Spleen (tissue), 11 donors: ENCODE results near the gene MMAB. TPM values are rescaled to one million over a fixed set of nuclear protein-coding genes. Genes with fewer than 3 reads are reported as not detected.

ENCODE experiments used
- DNase-seq: peaks from one replicate; pipeline ENCODE4 v3.0.0-alpha.2; 2020
- H3K27ac ChIP-seq, 8 donors: fragments of 200-600 bp; sonication (generic) in 7 of 8; 1 replicate in 4 of 8; 2 replicates in 4 of 8; pipeline versions ENCODE4 v1.5.0 to v1.8.0; 2016 to 2021; ENCODE audit warnings: inconsistent platforms in 4 of 8, mild to moderate bottlenecking in 4 of 8, moderate library complexity in 1 of 8
- H3K27me3 ChIP-seq, 7 donors: fragments of 200-600 bp; sonication (generic) in 6 of 7; replicated peaks in 1 of 7; 1 replicate in 4 of 7; 2 replicates in 3 of 7; pipeline versions ENCODE4 v1.5.0 to v1.8.0; 2016 to 2021; ENCODE audit warnings: inconsistent platforms in 3 of 7, mild to moderate bottlenecking in 1 of 7
- H3K36me3 ChIP-seq, 6 donors: fragments of 200-600 bp; sonication (generic) in 5 of 6; 1 replicate in 4 of 6; 2 replicates in 2 of 6; pipeline versions ENCODE4 v1.5.0 to v1.8.0; 2016 to 2021; ENCODE audit warnings: inconsistent platforms in 2 of 6
- H3K4me1 ChIP-seq, 6 donors: fragments of 200-600 bp; sonication (generic) in 5 of 6; 1 replicate in 3 of 6; 2 replicates in 3 of 6; pipeline versions ENCODE4 v1.5.0 to v1.8.0; 2016 to 2021; ENCODE audit warnings: inconsistent platforms in 3 of 6
- H3K4me3 ChIP-seq, 8 donors: fragments of 200-600 bp; sonication (generic) in 7 of 8; 1 replicate in 4 of 8; 2 replicates in 4 of 8; pipeline versions ENCODE4 v1.5.0 to v1.8.0; 2016 to 2021; ENCODE audit warnings: inconsistent platforms in 4 of 8, mild to moderate bottlenecking in 4 of 8, moderate library complexity in 2 of 8
- H3K9me3 ChIP-seq, 8 donors: fragments of 200-600 bp; sonication (generic) in 7 of 8; 1 replicate in 4 of 8; 2 replicates in 4 of 8; pipeline versions ENCODE4 v1.5.0 to v1.8.0; 2016 to 2021; ENCODE audit warnings: inconsistent platforms in 4 of 8
- POLR2A ChIP-seq, 3 donors: fragments of 450-650 bp; IDR thresholded peaks; one replicate each; pipeline ENCODE4 v1.5.1; 2017; ENCODE audit warnings: antibody characterized with exemption in 3 of 3, mild to moderate bottlenecking in 1 of 3
- POLR2AphosphoS5 ChIP-seq, 3 donors: sonication (generic); formaldehyde crosslinking; IDR thresholded peaks; one replicate each; pipeline ENCODE4 v1.5.1; 2017; ENCODE audit warnings: antibody characterized with exemption in 3 of 3
- WGBS, 5 donors: extraction: QIAGEN DNeasy Blood & Tissue Kit in 3 of 5; methylation state at CpG; one replicate each; pipeline versions ENCODE4 v1.1.5 to v1.1.7; 2013 to 2018; 5-methylcytosine and 5-hydroxymethylcytosine counted together
- intact Hi-C: fragments of 100-400 bp; cut with DNase I; formaldehyde crosslinking; loops from one replicate; pipeline ENCODE4 v1.15.0; 2023; ENCODE audit warnings: low total_unique reads
- polyA plus RNA-seq, 3 donors: library from polyadenylated mRNA; stranded (reverse); fragments of 200-250 nt; gene quantifications; one replicate each; pipeline ENCODE4 v1.2.1, GENCODE V29; 2013
- total RNA-seq, 7 donors: library from RNA; depleted of rRNA in 3 of 7; stranded (reverse); fragments of >200 nt in 3 of 7; fragmentation: NEBNext Ultra II Directional in 4 of 7; extraction: Animal tissue kit (Norgen Biotek cat#: 25700) in 4 of 7; gene quantifications; one replicate each; pipeline versions ENCODE4 v1.1.0 to v1.2.1, GENCODE V29; 2016 to 2021
- TF ChIP-seq, protein P1 (sequence below), 11 experiments: fragments of 200-600 bp in 7 of 11; fragments of 450-650 bp in 4 of 11; sonication (generic) in 4 of 11; IDR thresholded peaks in 8 of 11; conservative IDR thresholded peaks in 3 of 11; 1 replicate in 7 of 11; 2 replicates in 4 of 11; pipeline versions ENCODE4 v1.4.0 to v1.8.0; 2016 to 2021; ENCODE audit warnings: antibody characterized with exemption in 11 of 11, inconsistent platforms in 4 of 11, mild to moderate bottlenecking in 1 of 11
- donor health status: healthy with polysubstance abuse.
- donor health status: DM: no; HTN: no; CAD: no; lungs with moderate emphysema.
- donor health status: DM: no; HTN: no; CAD: no.
- donor health status: Bipolar disorder and iron deficiency.
- donor health status: healthy.
- donor health status: DM: no; HTN: no; CAD: no.
- donor health status: DM: yes; HTN: yes; CAD: no.

MMAB gene
- total and polyA plus RNA-seq, 10 donors = 14.5 to 41.7 (median 20.3) TPM

DNA sequence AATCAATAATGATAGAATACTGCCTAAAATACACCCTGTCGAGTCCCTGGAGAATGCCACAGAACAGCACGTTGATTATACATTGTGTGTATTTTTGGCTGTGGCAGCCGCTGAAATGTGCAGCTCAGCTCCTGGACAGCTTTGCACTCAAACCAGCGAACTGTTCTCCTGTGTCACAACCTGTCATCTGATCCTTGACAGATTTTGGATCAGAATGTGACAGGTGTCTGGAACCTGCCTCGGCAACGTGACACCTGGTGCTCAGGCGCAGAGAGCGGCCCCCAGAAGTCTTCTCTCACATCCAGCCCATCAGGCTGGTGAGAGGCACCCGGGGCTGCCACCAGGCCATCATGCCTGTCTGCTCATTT lies 19.6 kb upstream of the MMAB start:
- Histone ChIP-seq H3K4me1 (peaks cover 4 to 36% (median 14%) of the 10 kb centered on the region in 6 donors), H3K4me3 (no peak overlapping the region), H3K9me3 (no peaks in the 10 kb centered on the region), H3K27me3 (no peaks in the 10 kb centered on the region), H3K36me3 (peaks cover 0 to 89% (median 20%) of the 10 kb centered on the region in 6 donors), H3K27ac (no peak overlapping the region)
- no peak for TF ChIP-seq POLR2A (IDR thresholded peaks at IDR 0.05)
- TF ChIP-seq, protein P1, sequence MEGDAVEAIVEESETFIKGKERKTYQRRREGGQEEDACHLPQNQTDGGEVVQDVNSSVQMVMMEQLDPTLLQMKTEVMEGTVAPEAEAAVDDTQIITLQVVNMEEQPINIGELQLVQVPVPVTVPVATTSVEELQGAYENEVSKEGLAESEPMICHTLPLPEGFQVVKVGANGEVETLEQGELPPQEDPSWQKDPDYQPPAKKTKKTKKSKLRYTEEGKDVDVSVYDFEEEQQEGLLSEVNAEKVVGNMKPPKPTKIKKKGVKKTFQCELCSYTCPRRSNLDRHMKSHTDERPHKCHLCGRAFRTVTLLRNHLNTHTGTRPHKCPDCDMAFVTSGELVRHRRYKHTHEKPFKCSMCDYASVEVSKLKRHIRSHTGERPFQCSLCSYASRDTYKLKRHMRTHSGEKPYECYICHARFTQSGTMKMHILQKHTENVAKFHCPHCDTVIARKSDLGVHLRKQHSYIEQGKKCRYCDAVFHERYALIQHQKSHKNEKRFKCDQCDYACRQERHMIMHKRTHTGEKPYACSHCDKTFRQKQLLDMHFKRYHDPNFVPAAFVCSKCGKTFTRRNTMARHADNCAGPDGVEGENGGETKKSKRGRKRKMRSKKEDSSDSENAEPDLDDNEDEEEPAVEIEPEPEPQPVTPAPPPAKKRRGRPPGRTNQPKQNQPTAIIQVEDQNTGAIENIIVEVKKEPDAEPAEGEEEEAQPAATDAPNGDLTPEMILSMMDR (IDR thresholded peaks at IDR 0.05 in 8 of 11, conservative IDR thresholded peaks at IDR 0.05 in 3 of 11) = no peak
- TF ChIP-seq POLR2AphosphoS5 (IDR thresholded peaks at IDR 0.05) = no peak
- 90 to 93% (median 91%) methylated on average over 5 to 9 of the region's 9 CpGs for WGBS, 5 donors
- intact Hi-C loops = loop anchor here (10.0 kb wide), 1 partner anchor 122 kb away; the partner anchor contains the start of gene FAM222A
- DNase-seq = no peak

DNA sequence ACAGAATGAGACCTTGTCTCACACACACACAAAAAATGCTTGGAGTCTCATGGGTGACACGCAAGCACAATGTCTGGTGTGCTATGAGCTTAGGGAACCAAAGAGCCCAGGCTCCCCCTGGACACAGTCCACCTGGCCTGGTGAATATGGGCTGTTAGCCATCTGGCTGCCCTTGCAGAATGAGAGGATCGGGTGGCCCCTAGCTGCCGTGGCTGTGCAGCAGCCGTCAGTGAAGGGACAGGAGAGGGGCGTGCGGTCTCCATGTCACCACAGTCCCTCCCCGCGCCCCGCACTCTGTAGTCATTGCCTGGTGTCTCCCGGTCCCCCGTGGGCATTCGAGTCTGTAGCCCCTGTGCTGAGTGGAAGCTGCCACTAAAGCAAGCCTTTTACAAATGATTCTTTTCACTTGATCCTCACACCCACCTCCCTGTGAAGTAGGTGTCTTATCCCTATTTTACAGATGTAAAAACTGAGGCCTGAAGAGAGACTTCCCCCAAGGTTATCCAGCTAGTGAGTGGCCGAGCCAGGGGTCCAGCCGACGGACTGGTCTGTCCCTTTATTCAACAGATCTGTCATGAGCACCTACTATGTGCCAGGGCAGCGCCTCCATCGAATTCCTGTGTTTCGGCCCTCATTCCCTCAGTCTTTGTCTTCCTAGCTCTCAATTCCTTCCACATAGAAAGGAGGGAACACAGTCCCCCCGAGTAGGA lies 19.0 kb upstream of the MMAB start:
- H3K4me1 ChIP-seq = peaks cover 0 to 31% (median 9%) of the 10 kb centered on the region in 6 donors
- intact Hi-C loops = loop anchor here (10.0 kb wide), 1 partner anchor 122 kb away; the partner anchor contains the start of gene FAM222A
- no peak overlapping the region for H3K27ac ChIP-seq
- H3K4me3 ChIP-seq = no peak overlapping the region
- TF ChIP-seq, protein P1 (IDR thresholded peaks at IDR 0.05 in 8 of 11, conservative IDR thresholded peaks at IDR 0.05 in 3 of 11) = no peak
- TF ChIP-seq POLR2AphosphoS5 (IDR thresholded peaks at IDR 0.05) (no peak), POLR2A (IDR thresholded peaks at IDR 0.05) (no peak)
- no peaks in the 10 kb centered on the region for H3K9me3 ChIP-seq
- H3K36me3 ChIP-seq = peaks cover 0 to 94% (median 25%) of the 10 kb centered on the region in 6 donors
- H3K27me3 ChIP-seq = no peaks in the 10 kb centered on the region
- DNase-seq = no peak
- 90 to 96% (median 93%) methylated on average over 19 of the region's 19 CpGs for WGBS, 5 donors

DNA sequence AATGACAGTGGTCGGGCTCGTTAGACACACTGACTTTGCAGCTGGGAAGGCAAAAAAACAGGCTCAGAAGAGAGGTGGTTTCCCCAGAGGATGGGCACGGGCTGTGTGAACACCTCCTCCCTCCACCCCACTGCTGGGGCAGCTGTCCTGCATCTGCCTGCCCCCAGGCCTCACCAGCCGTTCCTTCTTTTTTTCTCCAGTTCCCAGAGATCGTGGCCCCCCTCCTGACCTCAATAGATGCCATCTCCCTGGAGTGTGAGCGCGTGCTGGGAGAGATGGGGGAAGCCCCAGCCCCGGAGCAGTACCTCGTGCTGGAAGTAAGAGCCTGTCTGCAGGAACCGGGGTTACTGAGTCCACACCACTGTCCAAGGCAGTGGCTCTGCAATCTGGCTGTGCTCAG lies 17.7 kb upstream of the MMAB start:
- no peak for DNase-seq
- Histone ChIP-seq H3K4me1 (peaks cover 0 to 18% (median 8%) of the 10 kb centered on the region in 6 donors), H3K36me3 (peaks cover 0 to 98% (median 37%) of the 10 kb centered on the region in 6 donors), H3K4me3 (no peak overlapping the region), H3K27ac (no peak overlapping the region), H3K27me3 (no peaks in the 10 kb centered on the region), H3K9me3 (no peaks in the 10 kb centered on the region)
- intact Hi-C loops = loop anchor here (10.0 kb wide), 1 partner anchor 124 kb away; the partner anchor contains the start of gene FAM222A
- 81 to 90% (median 89%) methylated on average over 10 of the region's 10 CpGs for WGBS, 5 donors
- TF ChIP-seq POLR2AphosphoS5 (IDR thresholded peaks at IDR 0.05) = no peak
- TF ChIP-seq, protein P1 (IDR thresholded peaks at IDR 0.05 in 8 of 11, conservative IDR thresholded peaks at IDR 0.05 in 3 of 11) = no peak
- TF ChIP-seq POLR2A (IDR thresholded peaks at IDR 0.05) = no peak

DNA sequence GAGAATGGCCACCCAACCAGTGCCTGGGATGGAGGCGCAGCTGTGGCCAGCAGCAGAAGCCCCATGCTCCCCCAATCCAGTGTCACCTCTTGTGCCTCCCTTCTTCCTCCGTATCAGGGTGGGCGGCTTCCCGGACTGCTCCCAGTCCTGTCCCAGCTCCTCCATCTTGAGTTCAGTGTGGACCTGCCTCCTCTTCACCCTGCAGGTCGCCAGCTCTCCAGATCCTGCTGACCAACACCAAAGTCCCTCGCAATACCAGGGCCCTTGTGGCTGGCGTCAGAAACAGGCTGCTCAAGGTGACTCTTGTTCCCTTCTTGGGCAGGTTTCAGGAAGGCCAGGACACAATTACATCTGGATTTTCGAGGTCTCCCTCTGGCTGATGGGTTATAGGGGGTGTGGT lies 17.3 kb upstream of the MMAB start:
- Histone ChIP-seq H3K36me3 (peaks cover 0 to 99% (median 39%) of the 10 kb centered on the region in 6 donors), H3K9me3 (no peaks in the 10 kb centered on the region), H3K27ac (no peak overlapping the region), H3K27me3 (no peaks in the 10 kb centered on the region), H3K4me1 (peaks cover 0 to 13% (median 6%) of the 10 kb centered on the region in 6 donors), H3K4me3 (no peak overlapping the region)
- intact Hi-C loops = loop anchor here (10.0 kb wide), 1 partner anchor 124 kb away; the partner anchor contains the start of gene FAM222A
- DNase-seq = no peak
- TF ChIP-seq POLR2A (IDR thresholded peaks at IDR 0.05) (no peak), POLR2AphosphoS5 (IDR thresholded peaks at IDR 0.05) (no peak)
- TF ChIP-seq, protein P1 (IDR thresholded peaks at IDR 0.05 in 8 of 11, conservative IDR thresholded peaks at IDR 0.05 in 3 of 11) = no peak
- WGBS, 5 donors = 84 to 97% (median 94%) methylated on average over 6 to 8 of the region's 8 CpGs
